ENCODE data around the gene DNM3. TPM values are rescaled to one million over a fixed set of nuclear protein-coding genes. Genes with fewer than 3 reads are reported as not detected.
A peak's percentile ranks its signal among the peaks of the same experiment; 100 is the strongest.

DNM3 gene
- total RNA-seq, 1 experiment from 2014 or later: 2.7 TPM

DNA sequence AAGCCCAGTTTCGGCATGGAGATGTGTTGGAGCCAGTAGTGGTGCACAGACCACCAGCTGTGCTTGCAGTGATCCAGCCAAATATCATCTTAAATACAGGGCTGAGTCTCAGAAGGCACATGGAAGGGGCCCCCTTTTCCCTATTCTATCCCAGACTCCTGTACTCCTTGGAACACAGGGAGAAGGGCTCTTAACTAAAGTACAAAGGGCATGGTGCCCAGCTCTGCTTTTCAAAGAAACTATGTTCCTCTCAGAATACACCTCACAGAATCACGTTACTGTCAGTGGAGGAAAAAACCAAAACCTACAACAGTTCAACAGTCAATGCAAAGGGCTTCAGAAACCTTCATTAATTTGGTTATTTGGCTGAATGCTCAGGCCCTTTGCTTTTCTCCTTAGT is 398.6 kb downstream of the DNM3 start:
- TF ChIP-seq, protein P1, sequence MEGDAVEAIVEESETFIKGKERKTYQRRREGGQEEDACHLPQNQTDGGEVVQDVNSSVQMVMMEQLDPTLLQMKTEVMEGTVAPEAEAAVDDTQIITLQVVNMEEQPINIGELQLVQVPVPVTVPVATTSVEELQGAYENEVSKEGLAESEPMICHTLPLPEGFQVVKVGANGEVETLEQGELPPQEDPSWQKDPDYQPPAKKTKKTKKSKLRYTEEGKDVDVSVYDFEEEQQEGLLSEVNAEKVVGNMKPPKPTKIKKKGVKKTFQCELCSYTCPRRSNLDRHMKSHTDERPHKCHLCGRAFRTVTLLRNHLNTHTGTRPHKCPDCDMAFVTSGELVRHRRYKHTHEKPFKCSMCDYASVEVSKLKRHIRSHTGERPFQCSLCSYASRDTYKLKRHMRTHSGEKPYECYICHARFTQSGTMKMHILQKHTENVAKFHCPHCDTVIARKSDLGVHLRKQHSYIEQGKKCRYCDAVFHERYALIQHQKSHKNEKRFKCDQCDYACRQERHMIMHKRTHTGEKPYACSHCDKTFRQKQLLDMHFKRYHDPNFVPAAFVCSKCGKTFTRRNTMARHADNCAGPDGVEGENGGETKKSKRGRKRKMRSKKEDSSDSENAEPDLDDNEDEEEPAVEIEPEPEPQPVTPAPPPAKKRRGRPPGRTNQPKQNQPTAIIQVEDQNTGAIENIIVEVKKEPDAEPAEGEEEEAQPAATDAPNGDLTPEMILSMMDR (conservative IDR thresholded peaks at IDR 0.05): no peak
- Histone ChIP-seq H4K91ac (ENCODE audit: insufficient read length, low read depth, low read length) (no peak overlapping the region), H3K4me1 (ENCODE audit: insufficient read depth, low read length) (no peaks in the 10 kb centered on the region), H3K4me2 (ENCODE audit: insufficient read depth, insufficient read length, low read length) (no peak overlapping the region), H2BK20ac (ENCODE audit: low read depth, low read length, poor library complexity, severe bottlenecking) (no peak overlapping the region), H2AFZ (ENCODE audit: low read length) (no peak overlapping the region), H2BK120ac (ENCODE audit: low read depth, low read length, poor library complexity, severe bottlenecking) (no peak overlapping the region), H3K18ac (ENCODE audit: insufficient read length, low read depth, low read length) (no peak overlapping the region), H2AK5ac (ENCODE audit: insufficient read length, low read length) (no peak overlapping the region), H3K23me2 (ENCODE audit: insufficient read length, low read depth, low read length, poor library complexity, severe bottlenecking) (no peaks in the 10 kb centered on the region), H2BK15ac (ENCODE audit: low read depth, low read length) (no peak overlapping the region), H3T11ph (ENCODE audit: low read length) (no peak overlapping the region), H4K5ac (ENCODE audit: insufficient read length, low read depth, low read length) (no peak overlapping the region), H2BK12ac (ENCODE audit: insufficient read length, low read depth, low read length) (no peak overlapping the region), H3K79me2 (ENCODE audit: insufficient read depth, low read length) (no peaks in the 10 kb centered on the region), H3K14ac (ENCODE audit: insufficient read depth, low read length) (no peak overlapping the region), H2BK5ac (ENCODE audit: insufficient read length, low read length) (no peak overlapping the region), H4K8ac (replicated peaks; ENCODE audit: insufficient read length, low read depth, low read length) (no peak overlapping the region), H3K27me3 (ENCODE audit: insufficient read depth, low read length) (no peaks in the 10 kb centered on the region), H3K9ac (ENCODE audit: extremely low read depth, insufficient read length, low read length) (no peak overlapping the region), H3K23ac (ENCODE audit: insufficient read length, low read depth, low read length) (no peak overlapping the region), H3K79me1 (ENCODE audit: insufficient read depth, low read depth, low read length, poor library complexity, severe bottlenecking) (no peaks in the 10 kb centered on the region), H3K4ac (ENCODE audit: low read depth, low read length) (no peak overlapping the region), H3K9me3 (ENCODE audit: control insufficient read depth, low read depth, low read length) (no peaks in the 10 kb centered on the region), H4K20me1 (ENCODE audit: control insufficient read depth, insufficient read depth, insufficient read length) (no peaks in the 10 kb centered on the region), H3K27ac (ENCODE audit: insufficient read length, low read depth, low read length) (no peak overlapping the region), H3K56ac (ENCODE audit: insufficient read length, low read depth, low read length) (no peak overlapping the region)
- H3K27ac Mint-ChIP-seq: 0 out of 7 replicates have a peak overlapping the region, but pooled peaks of 1 of the 3 experiments have one; percentile 35
- no peaks in the 10 kb centered on the region; a peak in 1 of 5 replicates for H3K9me3 Mint-ChIP-seq
- no peak overlapping the region for H3K4me3 Mint-ChIP-seq
- no peak for DNase-seq
- no CpG with 5 or more reads among the region's 2 CpGs for WGBS (ENCODE audit: extremely low coverage, insufficient read length, low lambda C conversion rate)
- H3K27me3 Mint-ChIP-seq (ENCODE audit: low read depth): no peaks in the 10 kb centered on the region
- H3K4me1 Mint-ChIP-seq: no peaks in the 10 kb centered on the region
- H3K36me3 Mint-ChIP-seq (ENCODE audit: insufficient read depth in 1 of 3, low read depth in 3 of 3): no peaks in the 10 kb centered on the region
